HL-60/S4 (cell line): Measurements from ENCODE around the gene SIPA1L3.

Experiments used
- in situ Hi-C: fragments of 300-500 bp; cut with MboI; formaldehyde crosslinking; loops from 2 replicates; pipeline ENCODE4 v1.14.3; 2022; ENCODE audit warnings: low sequenced_read_pairs

Gene SIPA1L3

DNA sequence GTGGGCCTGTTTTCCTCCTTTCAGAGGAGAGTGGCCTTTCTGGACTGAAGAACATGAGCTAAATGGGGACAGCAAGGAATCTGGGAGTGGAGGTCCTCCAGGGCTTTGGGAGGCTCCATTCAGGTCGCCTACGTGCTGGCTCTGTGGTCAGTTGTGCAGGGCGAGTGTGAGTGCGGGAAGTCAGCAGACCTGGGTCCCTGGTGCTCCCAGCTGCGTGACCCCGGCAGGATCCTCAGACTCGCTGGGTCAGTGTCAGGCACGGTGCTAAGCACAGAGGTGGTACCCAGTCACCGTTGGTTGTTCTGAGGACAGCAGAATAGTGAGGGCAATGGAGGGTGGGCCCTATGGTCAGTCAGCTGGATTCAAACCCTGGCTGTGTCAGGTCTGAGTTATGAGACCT, 85.8 kb downstream of the SIPA1L3 start:
- in situ Hi-C loops = no loop called here

DNA sequence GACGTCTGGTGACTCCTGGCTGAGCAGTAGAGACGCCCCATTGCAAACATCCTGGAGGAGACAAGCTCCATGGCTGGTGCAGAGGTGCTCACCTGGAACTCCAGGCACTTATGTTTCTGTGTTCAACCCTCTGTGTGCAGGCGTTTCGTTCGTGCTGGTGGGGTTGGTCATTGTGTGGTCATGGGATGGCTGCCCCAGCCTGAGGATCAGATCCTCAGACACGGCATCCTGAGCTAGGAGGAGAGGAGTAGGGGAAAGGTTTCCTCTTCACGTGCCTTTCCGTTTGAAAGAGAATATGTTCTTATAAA, 87.8 kb downstream of the SIPA1L3 start:
- in situ Hi-C loops = no loop called here

DNA sequence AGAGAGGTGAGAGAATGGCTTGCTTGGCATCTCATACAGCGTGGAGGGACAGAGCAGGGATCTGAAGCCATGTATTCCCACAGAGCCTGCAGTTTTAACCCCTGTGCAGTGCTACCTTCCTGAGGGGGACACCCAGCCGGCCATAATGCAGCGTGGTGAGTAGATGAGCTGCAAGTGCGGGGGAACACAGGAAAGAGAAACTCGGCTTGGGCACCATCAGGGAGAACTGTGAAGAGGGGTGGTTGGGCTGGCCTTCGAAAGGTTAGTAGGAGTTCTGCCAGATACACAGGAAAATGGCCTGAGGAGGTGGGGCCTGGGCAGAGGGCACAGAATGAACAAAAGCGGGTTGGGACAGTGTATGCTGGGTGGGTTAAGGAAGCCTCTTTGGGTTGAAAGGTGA, 88.3 kb downstream of the SIPA1L3 start:
- in situ Hi-C loops = no loop called here

DNA sequence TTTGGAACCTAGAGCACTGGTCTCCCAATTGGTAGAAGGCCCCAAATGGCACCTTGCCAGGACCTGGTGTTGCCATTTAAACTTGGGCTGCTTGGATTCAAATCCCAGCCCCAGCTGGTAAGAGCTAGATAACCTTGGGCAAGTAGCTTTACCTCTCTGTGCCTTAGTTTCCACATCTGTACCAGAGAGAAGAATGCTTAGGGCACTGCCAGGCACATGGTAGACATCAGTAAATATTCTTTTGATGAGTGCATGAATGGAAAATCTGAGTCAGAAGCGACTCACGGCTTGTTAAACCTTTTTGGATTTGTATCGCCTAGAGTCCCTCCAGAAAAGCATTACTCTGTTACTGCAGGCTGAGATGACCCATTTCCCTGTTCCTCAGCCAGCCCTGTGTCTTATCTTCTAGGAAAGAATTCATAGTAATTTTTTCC, 90.9 kb downstream of the SIPA1L3 start:
- in situ Hi-C loops = no loop called here

DNA sequence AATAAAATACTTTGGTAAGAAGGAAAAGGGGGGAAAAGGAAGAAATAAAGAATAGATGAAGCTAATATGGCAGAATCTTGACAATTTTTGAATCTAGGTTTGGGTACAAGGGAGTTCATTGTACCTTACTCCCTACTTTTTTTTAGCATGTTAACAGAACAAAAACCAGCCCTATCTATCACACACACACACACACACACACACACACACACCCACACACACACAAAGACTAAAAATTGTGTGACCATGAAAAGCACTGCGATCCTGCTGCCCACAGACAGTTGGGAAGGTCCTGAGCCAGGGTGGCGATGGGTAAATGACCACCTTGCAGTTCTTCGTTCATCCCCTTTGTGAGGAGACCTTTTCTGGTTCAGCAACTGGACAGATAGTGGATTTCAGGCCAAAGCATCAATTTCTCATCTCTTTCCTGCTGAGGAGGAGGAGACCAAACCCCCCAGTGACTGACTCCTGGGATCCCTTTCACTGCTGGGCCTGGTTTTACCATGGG, 91.8 kb downstream of the SIPA1L3 start:
- in situ Hi-C loops = no loop called here

DNA sequence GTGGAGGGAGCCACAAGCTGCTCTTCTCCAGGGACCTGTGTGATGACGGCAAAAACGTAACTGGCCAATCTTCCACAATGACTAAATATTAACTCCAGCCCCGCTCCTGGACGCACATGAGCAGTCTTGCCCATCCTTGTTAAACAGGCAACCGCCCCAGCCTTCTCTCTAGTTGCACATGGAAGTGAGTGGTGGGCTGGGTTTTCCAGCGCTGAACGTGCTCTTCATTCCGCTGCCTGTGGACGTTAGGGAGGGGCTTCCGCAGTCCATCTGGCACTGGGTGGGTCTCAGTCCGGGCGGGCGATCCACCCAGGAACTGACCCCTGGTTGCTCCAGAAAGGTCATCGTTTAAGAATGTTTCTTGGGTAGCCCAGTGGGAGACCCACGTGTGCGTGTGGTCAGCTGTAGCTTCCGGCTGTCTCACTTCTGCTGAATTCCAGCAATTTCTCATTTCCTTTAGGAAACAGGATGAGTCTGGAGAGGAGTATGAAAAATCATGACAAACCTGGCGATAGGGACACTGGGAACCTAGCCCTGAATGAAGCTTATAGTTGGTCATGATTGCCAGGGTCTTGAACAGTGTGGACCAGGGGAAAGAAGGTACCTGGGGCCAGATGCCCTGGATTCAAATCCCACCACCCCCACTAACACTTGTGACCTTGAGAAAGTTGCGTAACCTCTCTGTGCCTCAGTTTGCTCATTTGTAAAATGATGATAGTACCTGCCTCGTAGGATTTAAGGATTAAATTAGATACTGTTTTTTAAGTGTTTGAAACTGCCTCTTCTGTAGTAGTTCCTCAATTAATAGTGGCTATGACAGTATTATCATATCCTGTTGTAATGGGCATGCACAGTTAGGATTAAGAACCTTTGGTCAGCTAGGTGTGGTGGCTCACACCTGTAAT, 92.6 kb downstream of the SIPA1L3 start:
- in situ Hi-C loops = no loop called here

DNA sequence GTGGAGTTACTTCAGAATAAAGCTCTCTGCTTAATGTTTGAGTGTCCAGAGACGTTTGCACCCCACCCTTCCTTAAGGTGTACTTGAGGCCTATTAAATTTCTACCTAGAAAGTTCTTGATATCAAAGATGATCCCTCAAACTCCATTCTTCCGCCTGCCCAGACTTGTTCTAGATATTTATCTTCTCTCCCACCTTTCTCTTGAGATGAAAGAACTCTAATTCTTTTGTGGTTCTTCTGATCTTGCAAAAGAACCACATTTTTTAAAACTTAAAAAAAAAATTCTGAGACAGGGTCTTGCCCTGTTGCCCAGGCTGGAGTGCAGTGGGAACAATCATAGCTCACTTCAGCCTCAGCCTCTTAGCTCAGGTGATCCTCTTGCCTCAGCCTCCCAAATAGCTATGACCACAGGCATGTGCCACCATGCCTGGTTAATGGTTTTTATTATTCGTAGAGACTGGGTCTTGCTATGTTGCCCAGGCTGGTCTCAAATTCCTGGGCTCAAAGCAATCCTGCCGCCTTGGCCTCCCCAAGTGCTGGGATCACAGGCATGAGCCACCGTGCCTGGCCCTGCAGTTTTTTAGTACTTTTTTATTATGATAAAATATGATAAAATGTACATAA, 94.3 kb downstream of the SIPA1L3 start:
- in situ Hi-C loops = no loop called here

DNA sequence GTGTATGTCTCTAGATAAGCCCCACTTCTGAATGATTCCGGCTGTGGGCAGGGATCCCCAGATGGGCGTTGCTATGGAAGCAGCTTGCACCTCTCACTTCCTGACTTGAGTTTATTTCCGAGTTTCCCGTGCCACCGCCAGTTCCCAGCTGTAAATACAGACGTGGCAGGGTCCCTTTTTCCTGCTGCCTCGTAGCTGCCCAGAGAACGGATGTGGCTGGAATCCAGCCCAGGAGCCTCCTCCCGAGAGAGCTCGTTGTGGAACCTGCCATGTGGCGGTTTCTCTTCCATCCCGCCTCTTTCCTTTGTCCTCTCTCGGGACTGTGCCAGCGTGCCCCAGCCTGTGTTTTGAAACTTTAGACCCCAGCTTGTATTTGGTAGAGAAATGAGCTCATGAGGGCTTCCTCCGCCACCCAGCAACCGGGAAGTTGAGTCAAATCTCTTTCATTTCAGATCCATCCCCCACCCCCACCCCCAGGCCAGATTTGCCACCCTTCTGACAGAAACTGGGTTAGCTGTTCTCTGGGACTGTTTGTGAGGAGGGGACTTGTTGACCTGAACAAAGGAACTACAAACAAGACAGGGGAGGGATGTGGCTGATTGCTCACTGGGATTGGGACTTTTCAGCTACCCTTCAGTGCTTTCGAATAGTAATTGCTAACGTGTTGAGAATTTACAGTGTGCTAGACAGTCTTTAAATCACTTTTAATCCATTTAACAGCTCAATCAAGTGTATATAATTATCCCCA, 96.6 kb downstream of the SIPA1L3 start:
- in situ Hi-C loops = no loop called here

DNA sequence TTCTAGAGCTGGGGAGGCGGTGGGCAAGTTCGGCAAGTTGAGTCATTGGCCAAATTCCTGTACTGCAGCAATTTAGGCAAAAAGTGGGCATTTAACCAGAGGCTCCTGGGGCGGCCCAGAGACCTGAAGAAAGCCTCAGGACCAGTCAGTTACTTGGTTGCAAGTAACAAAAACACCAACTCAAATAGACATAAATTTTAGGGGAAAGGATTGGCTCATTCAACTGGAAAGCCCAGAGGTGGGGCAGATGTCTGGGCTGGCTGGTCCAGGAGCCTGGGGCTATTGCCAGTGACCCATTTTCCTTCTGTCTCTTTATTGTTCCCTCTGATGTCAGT, 97.1 kb downstream of the SIPA1L3 start:
- in situ Hi-C loops = no loop called here

DNA sequence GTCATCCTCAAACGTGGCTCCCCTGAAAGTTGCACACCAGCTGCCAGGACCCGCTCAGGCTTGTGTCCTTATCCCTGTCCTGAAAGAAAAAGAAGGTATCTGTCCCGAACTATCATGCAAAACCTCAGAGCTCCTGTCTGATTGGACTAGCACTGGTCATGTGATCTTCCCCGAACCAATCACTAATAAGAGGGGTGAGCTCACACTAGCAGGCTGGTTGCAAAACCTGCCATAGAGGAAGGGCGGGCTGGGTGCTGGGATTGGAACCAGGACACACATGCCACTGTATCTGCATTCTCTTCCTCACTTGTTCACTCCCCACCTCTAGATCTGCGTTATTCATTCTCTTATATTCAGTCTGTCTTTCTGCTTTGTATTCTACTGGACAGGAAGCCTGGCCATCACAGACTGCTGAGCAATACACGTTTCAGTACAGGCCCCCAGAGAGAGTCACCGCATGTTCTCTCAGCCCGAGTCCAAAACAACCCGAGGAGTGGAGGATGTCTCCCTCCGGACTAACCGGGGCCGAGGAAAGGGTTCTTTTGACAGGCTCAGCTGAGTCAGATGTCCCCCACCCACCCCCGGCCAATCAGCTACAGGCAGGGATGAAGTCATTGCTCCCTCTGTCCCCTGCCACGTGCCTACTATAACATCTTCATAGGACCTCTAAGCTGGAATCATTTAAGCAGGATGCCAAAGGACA, 97.7 kb downstream of the SIPA1L3 start:
- in situ Hi-C loops = no loop called here

DNA sequence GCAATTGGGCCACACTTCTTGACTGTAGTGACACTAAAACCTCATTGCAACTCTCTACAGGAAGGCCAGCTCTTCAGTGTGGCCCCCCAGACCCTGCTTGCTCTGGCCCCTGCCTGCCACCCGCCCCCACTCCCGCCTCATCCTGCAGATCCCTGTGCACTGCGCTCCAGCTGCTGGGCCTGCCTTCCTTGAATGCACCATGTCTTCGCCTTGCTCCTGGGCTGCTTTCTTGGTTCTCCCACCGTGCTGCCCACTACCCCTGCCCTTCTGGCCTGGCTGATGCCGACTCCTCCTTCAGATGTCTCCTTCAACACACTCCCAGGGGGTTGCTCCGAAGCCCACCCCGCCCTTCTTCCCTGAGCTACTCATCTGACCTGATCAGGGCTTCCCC, 98.2 kb downstream of the SIPA1L3 start:
- in situ Hi-C loops = no loop called here

DNA sequence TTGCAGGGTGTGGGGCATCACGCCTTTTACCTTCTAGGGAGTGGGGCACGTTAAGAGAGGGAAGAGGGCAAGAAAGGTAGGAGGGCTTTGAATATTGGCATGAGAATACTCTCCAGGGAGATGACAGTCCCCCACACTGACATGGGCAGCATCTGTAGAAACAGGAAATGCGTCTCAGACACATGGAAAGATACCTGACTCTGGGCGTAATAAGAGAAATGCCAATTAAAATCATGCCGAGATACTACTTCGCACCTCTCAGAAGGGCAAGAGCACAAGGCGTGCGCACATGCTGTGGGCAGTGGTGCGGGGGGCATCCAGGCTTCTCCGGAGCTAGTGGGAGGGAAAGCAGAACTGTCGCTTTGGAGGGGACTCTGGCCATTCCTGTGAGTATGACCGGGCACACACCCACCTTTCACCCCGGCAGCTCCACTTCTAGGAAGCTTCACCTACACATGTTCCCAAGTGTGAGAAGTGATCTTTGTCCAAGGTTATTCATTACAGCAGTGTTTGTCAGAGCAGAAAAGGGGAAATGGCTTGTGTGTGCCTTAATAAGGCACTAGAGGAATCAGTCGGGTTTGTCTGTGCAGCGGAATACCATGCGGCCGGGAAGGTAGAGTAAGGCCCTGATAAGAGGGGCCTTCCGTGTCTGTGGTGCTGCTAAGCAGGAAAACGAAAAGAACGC, 99.5 kb downstream of the SIPA1L3 start:
- in situ Hi-C loops = no loop called here

DNA sequence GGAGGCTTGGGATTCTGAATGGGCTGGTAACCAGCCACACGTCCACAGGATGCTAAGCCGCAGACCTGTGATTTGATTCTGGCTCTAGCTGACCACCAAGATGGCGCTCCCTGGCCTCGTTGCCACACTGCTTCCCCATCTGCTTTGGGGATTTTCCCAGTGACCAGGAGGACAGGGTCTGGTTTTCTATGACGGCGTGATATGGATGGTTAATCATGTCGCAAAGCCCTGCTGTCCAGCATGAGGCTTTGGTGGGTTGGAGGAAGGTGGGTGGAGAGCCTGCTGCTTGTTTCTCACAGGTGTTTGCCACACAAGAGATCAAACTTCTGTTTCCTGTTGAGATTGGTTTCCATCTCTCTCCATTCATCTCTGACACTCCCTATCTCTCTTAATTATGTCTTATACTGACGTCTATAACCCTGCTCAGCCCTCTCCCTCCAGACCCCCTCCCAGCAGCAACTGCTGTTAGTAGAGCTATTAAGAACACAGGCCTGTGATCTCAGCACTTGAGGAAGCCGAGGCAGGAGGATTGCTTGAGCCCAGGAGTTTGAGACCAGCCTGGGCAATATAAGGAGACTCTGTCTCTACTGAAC, 102.7 kb downstream of the SIPA1L3 start:
- in situ Hi-C loops = no loop called here

DNA sequence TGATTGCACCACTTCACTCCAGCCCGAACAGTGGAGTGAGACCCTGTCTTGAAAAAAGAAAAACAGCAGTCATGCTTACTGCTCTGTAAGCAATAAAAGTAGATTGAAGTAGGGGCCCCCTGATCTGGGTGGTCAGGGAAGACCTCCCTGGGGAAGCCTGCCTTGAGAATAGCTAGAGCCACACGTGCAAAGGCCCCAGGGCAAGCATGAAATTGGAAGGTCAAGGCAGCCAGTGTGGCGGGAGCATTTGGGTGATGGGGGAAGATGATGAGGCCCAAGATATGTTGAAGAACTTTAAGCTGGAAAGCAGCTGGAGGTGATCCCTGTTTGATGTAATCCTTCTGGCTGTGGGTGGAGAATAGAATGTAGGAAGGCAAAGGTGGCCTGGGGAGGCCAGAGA, 104.4 kb downstream of the SIPA1L3 start:
- in situ Hi-C loops = no loop called here

DNA sequence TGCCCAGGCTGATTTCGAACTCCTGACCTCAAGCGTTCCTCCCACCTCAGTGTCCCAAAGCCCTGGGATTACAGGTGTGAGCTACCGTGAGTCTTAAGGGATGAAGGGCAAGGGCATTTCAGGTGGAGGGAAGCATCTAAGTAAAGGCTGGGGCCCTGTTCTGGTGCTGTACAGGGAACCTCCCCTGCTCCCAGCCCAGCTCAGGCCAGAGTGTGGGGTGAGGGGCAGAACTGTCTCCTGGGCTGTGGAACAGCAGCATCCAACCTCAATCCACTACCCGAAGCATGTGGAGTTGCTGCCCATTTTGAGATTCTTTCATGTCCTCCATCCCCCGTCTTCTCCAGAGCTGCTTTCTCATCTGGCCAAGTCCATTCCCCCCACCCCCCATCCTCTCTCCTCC, 105.3 kb downstream of the SIPA1L3 start:
- in situ Hi-C loops = no loop called here

DNA sequence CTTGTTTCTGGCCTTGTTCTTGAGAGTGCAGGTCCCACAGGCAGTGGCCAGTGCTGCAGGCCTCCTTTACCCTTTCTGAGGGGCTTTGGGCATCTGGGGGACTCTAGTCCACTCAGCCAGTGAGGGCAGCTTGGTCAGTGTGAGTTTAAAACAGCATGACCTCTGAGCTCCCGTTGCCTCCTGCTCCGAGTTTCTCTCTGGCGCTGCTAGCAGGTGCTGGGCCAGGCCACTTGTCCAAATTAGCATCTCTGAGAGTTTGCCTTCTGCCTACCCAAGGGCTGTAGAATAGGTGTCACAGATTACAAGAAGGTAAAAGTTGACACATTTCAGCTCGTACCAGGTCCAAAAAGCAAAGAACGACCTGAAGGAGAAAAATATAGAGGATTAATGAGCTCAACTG, 105.9 kb downstream of the SIPA1L3 start:
- in situ Hi-C loops = no loop called here

DNA sequence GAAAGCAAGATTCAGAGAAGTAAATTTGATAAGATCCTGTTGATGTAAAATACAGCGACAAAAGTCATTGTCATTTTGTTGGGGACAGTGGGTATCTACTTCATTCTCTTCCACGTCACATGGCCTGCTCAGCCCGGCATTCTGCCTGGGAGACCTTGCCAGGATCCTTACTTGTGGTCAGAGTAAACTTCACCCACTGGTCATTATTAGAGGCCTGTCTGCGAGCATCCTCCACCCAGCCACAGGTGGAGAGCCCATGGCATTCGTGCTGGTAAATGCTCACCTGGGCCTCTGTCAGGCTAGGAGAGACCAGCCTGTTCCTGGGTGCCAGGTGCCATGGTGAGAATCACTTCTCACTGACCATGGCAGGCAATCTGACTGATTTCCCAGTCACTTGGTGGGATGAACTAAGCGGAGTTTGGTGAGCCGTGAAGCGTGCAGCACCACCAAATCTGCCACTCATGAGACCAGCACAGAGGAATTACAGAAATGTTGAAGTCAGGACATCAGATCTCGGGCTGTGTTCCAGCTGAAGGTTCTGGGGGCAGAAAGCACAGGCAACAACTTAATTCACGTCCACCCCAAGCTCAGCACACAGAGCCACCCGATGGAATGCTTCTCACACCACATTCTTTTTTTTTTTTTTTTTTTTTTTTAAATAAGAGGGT, 107.0 kb downstream of the SIPA1L3 start:
- in situ Hi-C loops = no loop called here

DNA sequence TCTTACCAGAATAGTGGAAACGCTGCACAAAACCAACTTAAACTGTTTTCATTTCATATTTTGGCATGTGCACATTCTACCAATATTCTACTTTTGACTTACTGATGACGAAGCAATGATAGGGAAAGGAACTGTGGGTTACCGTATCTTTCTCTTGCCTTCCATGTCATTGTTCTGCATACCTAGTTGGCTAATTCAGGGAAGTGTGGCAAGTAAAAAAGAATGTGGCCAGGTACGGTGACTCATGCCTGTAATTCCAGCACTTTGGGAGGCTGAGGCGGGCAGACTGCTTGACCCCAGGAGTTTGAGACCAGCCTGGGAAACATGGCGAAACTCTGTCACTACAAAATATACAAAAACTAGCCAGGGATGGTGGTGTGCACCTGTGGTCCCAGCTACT, 108.2 kb downstream of the SIPA1L3 start:
- in situ Hi-C loops = no loop called here

DNA sequence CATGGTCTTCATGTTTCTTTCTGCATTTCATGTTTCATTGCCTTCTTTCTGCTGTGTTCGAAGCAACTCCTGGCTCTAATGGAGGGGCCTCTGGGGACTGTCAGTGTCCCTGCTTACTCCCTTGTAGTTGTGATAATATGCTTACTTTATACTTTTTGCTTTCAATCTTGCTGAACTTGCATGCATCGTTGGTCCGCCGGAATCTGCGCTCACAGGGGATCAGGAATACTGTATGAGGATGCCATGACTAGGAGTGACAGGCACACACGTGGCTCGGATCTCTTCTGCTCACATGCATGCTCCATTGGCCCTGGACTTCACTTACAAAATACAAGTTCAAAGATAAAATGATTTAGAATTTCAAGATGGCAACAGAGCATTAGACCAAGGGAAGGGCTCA, 108.8 kb downstream of the SIPA1L3 start:
- in situ Hi-C loops = no loop called here
